ENCODE data around the gene KCNG4. TPM values are rescaled to one million over a fixed set of nuclear protein-coding genes. Genes with fewer than 3 reads are reported as not detected.

KCNG4 gene
- polyA plus RNA-seq, 3 donors, result not detected

DNA sequence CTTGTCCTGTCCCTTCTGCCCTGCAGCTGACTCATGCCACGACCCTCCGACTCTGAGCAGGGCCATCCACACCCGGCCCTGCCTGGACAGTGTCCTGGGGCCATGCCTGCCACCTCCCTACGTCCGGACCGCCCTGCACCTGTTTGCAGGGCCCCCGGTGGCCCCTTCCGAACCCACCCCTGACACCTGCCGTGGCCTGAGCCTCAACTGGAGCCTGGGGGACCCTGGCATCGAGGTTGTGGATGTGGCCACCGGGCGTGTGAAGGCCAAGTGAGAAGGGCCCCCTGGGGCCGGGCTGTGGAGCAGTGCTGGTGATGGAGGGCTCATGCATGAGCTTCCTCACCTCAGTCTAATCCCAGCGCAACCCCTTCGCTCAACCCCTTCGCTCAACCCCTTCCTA, 43.7 kb downstream of the KCNG4 start:
- WGBS, 3 donors, result 87 to 90% (median 87%) methylated on average over 16 of the region's 16 CpGs
- no peak overlapping the region for H3K27ac ChIP-seq (ENCODE audit: low read depth, low read length)

DNA sequence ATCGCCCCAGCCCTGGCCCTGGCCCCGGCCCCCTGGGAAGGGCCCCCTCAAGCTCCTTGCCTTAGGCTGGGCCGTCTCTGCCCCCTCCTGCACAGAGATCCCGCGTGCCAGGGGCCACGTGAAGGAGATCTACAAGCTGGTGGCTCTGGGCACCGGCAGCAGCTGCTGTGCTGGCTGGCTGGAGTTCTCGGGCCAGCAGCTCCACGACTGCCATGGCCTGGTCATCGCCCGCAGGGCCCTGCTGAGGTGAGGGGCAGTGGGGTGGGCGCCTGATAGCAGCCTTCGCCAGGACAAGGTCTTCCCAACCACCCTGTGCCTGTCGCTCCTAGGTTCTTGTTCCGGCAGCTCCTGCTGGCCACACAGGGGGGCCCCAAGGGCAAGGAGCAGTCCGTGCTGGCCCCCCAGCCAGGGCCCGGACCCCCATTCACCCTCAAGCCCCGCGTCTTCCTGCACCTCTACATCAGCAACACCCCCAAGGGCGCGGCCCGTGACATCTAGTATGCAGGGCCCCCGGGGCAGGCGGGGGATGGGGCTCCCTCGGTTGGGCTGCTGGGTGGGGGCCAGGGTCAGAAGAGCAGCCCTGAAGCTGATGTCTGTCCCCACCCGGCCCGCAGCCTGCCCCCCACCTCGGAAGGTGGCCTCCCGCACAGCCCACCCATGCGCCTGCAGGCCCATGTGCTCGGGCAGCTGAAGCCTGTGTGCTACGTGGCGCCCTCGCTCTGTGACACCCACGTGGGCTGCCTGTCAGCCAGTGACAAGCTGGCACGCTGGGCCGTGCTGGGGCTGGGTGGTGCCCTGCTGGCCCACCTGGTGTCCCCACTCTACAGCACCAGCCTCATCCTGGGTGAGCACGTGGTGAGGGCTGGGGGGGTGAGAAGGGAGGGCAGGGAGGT, 44.4 kb downstream of the KCNG4 start:
- WGBS, 3 donors, result 77 to 88% (median 81%) methylated on average over 32 to 38 of the region's 38 CpGs
- no peak overlapping the region for H3K27ac ChIP-seq (ENCODE audit: low read depth, low read length)

DNA sequence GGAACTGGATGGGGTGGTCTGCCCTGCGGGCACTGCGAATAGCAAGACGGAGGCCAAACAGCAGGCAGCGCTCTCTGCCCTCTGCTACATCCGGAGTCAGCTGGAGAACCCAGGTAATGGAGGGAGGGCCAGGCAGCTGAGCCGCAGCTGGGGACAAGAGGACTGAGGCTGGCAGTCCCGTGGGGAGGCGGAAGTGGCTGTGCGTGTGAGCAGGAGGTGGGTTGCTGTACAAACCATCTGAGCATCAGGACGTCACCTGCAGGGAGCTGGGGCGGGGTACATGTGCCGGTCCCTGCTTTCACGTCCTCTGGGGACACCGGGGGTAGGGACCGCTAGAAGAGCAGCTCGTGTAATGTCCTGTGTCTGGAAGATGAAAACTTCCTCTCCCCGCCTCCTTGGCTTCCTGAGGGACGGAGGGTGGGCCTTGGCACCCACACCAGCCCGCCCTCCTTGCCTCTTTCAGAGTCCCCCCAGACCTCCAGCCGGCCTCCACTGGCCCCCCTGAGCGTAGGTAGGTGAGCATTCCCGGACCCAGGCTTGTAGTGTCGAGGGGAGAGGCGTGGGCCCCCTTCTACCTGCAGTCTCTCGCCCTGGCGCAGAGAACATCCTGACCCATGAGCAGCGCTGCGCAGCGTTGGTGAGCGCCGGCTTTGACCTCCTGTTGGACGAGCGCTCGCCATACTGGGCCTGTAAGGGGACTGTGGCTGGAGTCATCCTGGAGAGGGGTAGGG, 45.2 kb downstream of the KCNG4 start:
- WGBS, 3 donors, result 51 to 67% (median 56%) methylated on average over 33 to 34 of the region's 34 CpGs

DNA sequence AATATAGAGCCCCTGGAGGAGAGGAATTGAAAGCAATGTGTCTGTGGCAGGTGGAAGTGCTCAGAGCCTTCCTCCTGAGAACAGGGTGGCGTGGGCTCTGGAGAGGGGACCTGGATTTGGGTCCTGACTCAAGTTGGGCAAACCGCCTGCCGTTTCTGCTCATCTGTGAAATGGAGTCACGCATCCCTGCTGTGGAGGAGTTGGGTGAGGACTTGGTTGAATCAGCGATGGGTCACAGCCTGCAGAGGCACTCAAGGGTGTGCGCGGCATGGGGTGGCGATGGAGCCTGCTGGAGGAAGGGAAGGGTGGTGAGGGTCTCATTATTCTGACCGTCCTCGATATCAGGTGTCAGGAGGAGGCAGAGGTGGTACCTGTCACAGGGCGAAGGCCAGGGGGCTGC, 45.8 kb downstream of the KCNG4 start:
- H3K27ac ChIP-seq (ENCODE audit: low read depth, low read length), result no peak overlapping the region
- WGBS, 3 donors, result 69 to 87% (median 78%) methylated on average over 11 of the region's 11 CpGs

More for the DNA sequence above, 45.2 kb downstream of the KCNG4 start:
- H3K27ac ChIP-seq (ENCODE audit: low read depth, low read length), result no peak overlapping the region

DNA sequence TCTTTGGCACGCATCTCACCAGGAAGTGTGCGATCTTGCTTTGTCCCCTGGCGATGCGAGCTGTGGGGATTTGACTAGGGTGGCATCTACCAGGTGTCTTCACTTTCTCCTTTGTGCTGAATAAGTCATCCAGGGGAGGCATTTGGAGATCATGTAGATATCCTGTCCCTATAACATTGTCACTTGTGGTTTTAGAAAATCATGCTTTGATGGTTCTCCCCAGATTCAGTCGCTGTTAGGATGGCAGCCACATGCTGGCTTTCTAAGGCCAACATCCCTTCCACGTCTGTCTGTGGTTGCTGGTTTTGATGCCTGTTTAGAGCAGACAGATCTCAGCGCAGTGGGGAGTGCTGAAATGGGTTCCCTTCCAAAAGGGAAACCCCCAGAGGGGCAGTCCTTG, 46.3 kb downstream of the KCNG4 start:
- 77 to 79% (median 79%) methylated on average over 7 of the region's 7 CpGs for WGBS, 3 donors

DNA sequence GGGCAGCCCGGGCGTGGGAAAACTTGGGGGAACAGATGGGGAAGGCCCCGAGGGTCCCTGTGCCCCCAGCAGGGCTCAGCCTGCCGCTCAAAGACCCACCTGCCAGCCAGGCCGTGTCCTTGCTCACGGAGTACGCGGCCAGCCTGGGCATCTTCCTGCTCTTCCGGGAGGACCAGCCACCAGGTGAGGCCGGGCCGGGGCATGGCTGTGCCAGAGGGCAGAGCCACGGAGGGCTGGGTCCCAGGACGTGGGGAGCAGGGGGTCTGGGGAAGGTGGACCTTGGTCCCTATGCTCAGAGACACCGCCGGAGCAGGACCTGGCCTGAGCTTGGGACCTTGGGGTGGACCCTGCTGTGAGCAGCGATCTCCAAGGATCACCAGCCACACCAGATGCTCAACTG, 48.3 kb downstream of the KCNG4 start:
- no peak overlapping the region for H3K27ac ChIP-seq (ENCODE audit: low read depth, low read length)
- WGBS, 3 donors, result 88 to 97% (median 95%) methylated on average over 16 of the region's 16 CpGs

More for the DNA sequence above, 46.3 kb downstream of the KCNG4 start:
- no peak overlapping the region for H3K27ac ChIP-seq (ENCODE audit: low read depth, low read length)

DNA sequence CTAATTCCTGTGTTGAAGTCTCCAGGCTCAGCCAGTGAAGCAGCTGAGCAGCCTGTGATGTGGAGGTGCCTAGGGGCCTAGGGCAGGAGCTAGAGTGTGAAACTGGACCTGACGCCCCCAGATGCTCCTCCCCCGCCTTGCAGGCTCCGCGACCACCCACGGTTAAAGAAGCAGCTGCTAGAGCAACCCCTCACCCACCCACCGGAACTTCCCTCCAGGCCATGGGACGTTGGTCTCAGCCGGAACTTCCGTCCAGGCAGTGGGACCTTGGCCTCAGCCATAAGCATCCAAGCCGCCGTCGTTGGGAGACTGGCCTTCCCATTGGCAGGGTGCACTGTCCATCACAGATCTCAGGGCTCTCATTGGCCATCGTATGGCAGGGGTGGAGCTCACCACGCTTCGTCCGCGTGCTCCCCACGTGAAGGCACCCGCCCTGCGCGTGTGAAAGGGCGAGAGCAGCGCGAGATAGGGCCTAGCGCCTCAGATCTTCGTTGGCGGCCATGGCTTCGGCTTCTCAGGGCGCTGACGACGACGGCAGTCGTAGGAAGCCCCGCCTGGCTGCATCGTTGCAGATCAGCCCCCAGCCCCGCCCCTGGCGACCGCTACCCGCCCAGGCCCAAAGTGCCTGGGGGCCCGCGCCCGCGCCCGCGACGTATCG, 49.0 kb downstream of the KCNG4 start, which contains the start of gene ADAD2:
Gene ADAD2 (plus strand): TSS at position 427 of the 658 bp plus-strand sequence. CDS start 74 bp downstream, at position 501.
- no peak within 1 kb of the TSS for H3K27ac ChIP-seq (ENCODE audit: low read depth, low read length)
- 88 to 91% (median 90%) methylated on average over 45 to 47 of the region's 47 CpGs for WGBS, 3 donors

DNA sequence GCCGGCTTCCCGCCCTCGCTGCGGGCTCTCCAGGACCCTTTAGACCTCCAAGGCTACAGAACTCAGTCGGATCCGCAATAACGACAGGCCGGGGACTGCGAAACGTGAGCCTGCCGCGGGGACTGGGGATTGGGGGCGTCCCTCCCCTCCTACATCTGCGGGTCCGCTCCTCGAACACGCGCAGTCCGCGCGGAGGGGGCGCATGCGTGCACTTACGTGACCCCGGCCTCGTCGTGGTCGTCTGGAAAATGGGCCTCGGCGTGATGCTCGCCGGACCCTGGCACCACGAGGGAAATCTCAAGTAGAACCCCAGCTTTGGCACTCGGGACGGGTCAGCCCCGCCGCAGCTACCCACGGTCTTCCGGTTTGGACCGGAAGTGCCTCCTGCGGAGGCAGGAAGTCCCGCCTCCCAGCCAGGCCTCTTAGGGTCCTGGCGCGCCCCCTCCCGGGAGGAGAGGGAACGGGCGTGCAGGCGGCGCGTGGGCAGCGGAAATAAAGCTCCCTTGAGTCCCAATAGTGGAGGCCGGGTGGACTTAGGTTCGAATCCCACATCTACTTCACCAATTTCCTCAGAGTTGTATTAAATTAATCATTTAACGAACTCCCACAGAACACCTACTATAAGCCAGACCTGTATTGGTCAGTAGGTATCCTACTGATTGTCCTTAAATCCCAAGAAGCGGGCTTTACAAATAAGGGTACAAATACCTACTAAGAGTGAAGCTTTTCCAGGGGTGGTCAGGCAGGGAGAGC, 53.0 kb downstream of the KCNG4 start, which contains the start of gene TAF1C:
Gene TAF1C (minus strand): TSS at position 373 of the 753 bp plus-strand sequence. CDS start 2,069 bp downstream, outside the sequence.
- no peak within 1 kb of the TSS for H3K27ac ChIP-seq (ENCODE audit: low read depth, low read length)
- 2 to 3% (median 2%) methylated on average over 50 to 55 of the region's 55 CpGs for WGBS, 3 donors

DNA sequence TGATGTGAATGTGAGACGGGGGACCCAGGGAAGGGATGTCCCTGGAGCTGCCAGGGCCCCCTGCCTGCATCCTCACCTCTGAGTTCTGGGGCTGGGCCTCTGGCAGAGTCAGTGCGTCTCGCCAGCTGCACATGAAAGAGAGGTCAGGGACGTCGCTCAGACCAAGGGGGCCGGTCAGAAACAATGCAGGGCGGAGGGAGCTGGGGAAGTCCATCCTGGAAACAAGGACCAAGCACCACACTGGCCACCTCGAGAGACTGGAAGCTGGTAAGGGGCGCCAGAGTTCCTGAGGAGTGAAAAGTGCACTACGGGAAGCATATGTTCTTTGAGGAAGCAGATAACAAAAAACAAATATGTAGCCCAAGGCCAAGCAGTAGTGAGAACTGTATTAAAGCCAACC, 55.0 kb downstream of the KCNG4 start:
- H3K27ac ChIP-seq (ENCODE audit: low read depth, low read length), result no peak overlapping the region

DNA sequence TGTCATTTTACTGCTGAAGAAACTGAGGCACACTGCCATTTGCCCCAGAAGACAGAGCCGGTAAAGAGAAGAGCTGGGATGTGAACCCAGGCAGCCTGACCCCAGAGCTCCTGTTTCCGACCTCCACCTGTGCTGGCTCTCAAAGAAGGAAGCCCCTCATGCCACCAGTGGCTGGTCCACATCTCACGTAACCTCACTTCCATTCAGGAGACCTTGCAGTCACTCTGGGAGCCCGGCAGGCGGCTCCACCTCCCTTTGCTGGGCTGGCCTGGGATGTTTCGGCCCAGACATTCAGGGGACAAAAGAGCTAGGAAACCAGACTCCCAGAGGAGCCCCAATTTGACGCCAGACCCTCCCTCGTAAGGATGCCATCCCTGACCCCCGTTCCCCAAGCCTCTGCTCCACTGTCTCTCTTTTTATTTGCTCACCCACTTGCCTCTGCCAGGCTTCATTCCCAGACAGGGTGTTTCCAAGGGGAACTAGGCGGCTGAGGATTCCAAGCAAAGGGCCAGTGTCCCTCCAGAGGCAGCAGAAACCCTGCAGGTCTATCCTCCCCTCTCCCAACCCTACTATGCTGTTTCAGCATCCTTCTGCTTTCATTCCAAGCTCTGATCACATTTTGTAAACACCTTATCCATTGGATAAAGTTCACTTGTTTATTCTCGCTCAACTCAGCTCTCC, 55.8 kb downstream of the KCNG4 start:
- no peak overlapping the region for H3K27ac ChIP-seq (ENCODE audit: low read depth, low read length)
- WGBS, 3 donors, result 78 to 83% (median 80%) methylated on average over 11 of the region's 11 CpGs

More for the DNA sequence above, 55.0 kb downstream of the KCNG4 start:
- WGBS, 3 donors, result 34 to 76% (median 64%) methylated on average over 10 of the region's 10 CpGs

DNA sequence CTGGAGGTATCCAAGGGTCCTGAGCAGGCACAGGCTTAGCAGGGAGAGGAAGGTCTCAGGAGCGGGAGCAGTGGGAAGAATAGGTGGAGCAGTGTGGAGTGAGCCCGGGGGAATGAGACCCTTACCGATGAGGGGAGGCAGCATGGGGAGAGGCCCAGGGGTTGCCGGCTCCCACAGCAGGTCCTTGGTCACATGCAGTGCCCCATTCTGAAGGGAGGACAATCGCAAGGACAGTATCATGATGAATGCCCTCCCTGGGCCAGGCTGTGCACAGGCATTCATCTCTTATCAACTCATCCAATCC, 56.3 kb downstream of the KCNG4 start:
- H3K27ac ChIP-seq (ENCODE audit: low read depth, low read length), result no peak overlapping the region
- 84 to 93% (median 86%) methylated on average over 5 of the region's 5 CpGs for WGBS, 3 donors

DNA sequence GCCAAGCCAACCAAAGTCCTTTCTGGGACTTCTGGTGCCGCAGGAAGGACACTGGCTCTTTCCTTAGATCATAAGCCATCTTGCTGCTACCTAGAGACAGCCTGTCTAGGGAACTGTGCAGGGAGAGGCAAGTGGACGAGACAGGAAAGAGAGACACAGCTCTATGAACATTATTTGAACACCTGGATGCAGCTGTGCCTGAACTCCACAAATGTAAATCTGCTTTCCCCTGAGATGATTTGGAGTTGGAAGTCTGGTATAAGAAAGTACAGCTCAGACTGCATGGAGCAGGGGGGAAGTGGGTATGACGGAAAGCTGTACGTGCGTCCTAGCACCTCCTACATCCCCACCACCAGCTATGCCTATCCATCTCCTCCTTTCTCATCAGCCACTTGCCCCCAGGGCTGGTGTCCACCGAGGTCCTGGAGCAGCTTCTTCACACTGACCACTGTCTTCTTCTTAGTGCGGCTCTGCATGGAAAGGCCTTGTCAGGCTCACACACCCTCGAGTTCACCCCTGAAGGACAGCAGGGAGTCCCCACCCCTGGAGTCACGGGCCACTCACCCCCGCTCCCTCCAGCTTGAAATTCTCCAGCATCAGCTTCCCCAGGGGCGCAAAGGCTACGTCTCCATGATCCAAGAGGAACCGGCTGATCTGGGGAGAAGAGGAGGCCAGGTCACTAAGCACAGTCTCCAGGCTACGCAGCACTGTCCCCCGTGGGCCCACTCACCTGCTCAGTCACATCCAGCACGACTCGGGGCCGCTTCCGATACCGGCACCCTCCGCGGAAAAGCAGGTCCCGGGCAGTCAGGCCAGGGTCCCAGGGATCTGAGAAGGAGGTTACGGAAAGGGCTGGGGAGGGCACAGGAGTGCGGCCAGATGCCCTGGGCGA, 56.9 kb downstream of the KCNG4 start:
- 94 to 95% (median 94%) methylated on average over 26 of the region's 26 CpGs for WGBS, 3 donors
- no peak overlapping the region for H3K27ac ChIP-seq (ENCODE audit: low read depth, low read length)

DNA sequence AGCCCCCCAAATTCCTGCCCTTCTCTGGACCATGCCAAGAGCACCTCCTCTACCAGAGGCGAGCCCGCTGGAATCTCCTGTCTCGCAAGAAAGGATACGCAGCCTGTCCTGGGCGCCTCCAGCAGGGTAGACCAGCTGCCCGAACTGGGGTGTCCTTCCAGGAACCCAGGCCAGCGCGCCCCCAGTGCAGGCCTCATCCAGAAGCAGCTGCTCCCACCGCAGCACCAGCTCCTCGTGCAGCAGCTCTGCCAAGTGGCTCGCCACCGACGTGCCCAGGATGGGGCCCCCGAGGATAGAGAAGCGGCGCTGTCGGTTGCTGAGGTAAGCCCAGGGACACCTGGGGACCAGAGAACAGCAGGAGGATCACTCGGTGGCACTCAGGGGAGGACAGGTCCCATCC, 57.7 kb downstream of the KCNG4 start:
- 94 to 97% (median 96%) methylated on average over 18 of the region's 18 CpGs for WGBS, 3 donors
- H3K27ac ChIP-seq (ENCODE audit: low read depth, low read length), result no peak overlapping the region

DNA sequence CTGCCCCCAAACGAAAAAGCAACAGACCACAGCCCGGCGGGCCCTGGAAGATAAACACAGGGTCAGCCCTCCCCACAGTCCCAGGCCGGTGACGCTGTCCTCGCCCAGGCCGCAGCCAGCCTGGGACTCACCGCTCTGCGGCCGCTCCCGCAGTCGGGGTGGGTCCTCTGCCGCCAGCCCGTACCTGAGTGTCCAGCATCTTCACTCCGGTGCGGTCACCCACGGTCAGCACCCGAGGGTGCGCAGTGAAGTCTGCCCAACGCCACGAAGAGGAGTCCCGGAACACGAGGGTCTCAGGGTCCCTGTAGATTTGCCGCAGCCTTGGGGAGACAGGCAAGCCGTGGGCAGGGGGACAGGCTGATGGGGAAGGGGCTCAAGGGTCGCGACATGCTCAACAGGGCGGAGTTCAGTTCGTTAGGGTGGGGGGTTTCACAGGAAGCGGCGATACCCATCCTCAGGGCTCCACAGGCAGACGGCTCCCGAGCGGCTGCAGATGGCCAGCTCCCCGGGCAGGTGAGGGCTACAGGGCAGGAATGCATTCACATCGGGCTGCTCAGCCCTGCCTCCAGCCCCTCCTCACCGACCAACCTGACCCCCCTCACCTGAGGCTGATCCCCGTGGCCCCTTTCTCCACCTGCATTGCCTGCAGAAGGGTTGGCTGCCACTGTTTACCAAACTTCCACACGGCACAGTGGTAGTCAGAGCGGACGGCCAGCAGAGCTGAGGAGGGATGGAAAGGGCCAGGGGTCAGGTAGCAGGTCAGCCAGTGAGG, 58.5 kb downstream of the KCNG4 start:
- 90 to 95% (median 94%) methylated on average over 40 to 41 of the region's 41 CpGs for WGBS, 3 donors
- no peak overlapping the region for H3K27ac ChIP-seq (ENCODE audit: low read depth, low read length)

DNA sequence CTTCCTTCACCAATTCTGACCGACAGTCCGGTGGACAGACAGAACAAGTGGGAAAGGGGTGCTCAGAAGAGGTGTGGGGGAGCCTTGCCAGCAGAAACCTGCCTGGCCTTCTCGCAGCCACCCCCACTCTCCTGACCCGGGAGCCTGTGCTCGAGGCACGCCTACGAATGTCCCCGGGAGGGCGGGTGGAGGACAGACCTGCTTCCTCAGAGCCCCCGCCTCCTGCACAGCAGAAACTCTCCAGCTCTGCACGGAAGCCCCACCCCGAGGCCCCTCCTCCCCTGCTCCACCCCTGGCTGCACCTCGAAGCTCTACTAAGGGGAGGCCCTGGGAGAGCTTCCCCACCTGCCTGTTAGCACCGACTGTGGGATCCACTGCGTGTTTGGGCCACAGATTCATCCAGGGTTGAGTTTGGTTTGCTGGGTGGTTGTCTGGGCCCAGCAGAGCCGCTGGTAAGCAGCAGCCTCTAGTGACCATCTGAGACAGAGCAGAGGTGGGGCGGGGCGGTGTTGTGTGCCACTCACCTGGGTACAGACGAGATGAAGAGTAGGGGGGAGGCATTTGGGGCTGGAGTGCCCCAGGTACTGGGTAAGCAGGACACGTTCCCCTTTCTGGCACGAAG, 59.2 kb downstream of the KCNG4 start:
- no peak overlapping the region for H3K27ac ChIP-seq (ENCODE audit: low read depth, low read length)
- WGBS, 3 donors, result 79 to 89% (median 83%) methylated on average over 21 of the region's 21 CpGs

Data from adipose tissue (tissue), 3 donors.